Liver (tissue), 9 donors: ENCODE measurements around the gene MED12L. TPM values are rescaled to one million over a fixed set of nuclear protein-coding genes. Genes with fewer than 3 reads are reported as not detected.

Experiments used
- DNase-seq: peaks from one replicate; pipeline ENCODE4 v3.0.0-alpha.2; 2017; ENCODE audit warnings: low spot score
- H3K27ac ChIP-seq, 2 donors: one replicate each; pipeline ENCODE4 v1.7.0; 2013; ENCODE audit warnings: inconsistent platforms in 2 of 2, low read length in 2 of 2, control low read depth in 1 of 2, low read depth in 1 of 2, mild to moderate bottlenecking in 1 of 2
- H3K27me3 ChIP-seq, 4 donors: one replicate each; pipeline versions ENCODE4 v1.6.1 to v1.7.0; 2013; ENCODE audit warnings: low read length in 3 of 4, inconsistent platforms in 1 of 4, mild to moderate bottlenecking in 1 of 4, moderate library complexity in 1 of 4; ENCODE audit not compliant: control insufficient read depth in 4 of 4, insufficient read depth in 4 of 4
- H3K36me3 ChIP-seq, 4 donors: one replicate each; pipeline versions ENCODE4 v1.6.1 to v1.7.0; 2013; ENCODE audit warnings: low read length in 3 of 4, mild to moderate bottlenecking in 3 of 4, low read depth in 1 of 4, moderate library complexity in 1 of 4; ENCODE audit not compliant: control insufficient read depth in 4 of 4, insufficient read depth in 3 of 4
- H3K4me1 ChIP-seq, 4 donors: one replicate each; pipeline versions ENCODE4 v1.6.1 to v1.7.0; 2013; ENCODE audit warnings: low read length in 3 of 4, mild to moderate bottlenecking in 3 of 4, moderate library complexity in 1 of 4; ENCODE audit not compliant: control insufficient read depth in 4 of 4, insufficient read depth in 4 of 4
- H3K4me3 ChIP-seq, 3 donors: one replicate each; pipeline versions ENCODE4 v1.6.1 to v1.7.0; 2013; ENCODE audit warnings: low read length in 3 of 3, control low read depth in 1 of 3, low read depth in 1 of 3, mild to moderate bottlenecking in 1 of 3
- H3K9ac ChIP-seq, 2 donors: one replicate each; pipeline ENCODE4 v1.7.0; 2013; ENCODE audit warnings: low read length in 2 of 2, mild to moderate bottlenecking in 2 of 2, moderate library complexity in 2 of 2, control low read depth in 1 of 2, low read depth in 1 of 2
- H3K9me3 ChIP-seq, 4 donors: one replicate each; pipeline versions ENCODE4 v1.6.1 to v1.7.0; 2013; ENCODE audit warnings: low read length in 3 of 4; ENCODE audit not compliant: control insufficient read depth in 4 of 4
- ATF3 ChIP-seq: IDR thresholded peaks from 2 replicates; pipeline ENCODE4 v1.6.1; 2016; ENCODE audit warnings: antibody characterized with exemption
- CTCF ChIP-seq: fragments of 150-350 bp; IDR thresholded peaks from 2 replicates; pipeline ENCODE4 v1.5.1; 2017; ENCODE audit warnings: improper control_type of control experiment, low read depth, low read length; ENCODE audit not compliant: missing input control
- EGR1 ChIP-seq, 2 donors: IDR thresholded peaks; 2 replicates each; pipeline ENCODE4 v1.6.1; 2016 to 2018; ENCODE audit warnings: antibody characterized with exemption in 2 of 2, low read depth in 2 of 2
- FOXA1 ChIP-seq: IDR thresholded peaks from 2 replicates; pipeline ENCODE4 v1.6.1; 2016; ENCODE audit warnings: antibody characterized with exemption
- FOXA2 ChIP-seq: IDR thresholded peaks from 2 replicates; pipeline ENCODE4 v1.6.1; 2016; ENCODE audit warnings: antibody characterized with exemption
- GABPA ChIP-seq, 2 donors: IDR thresholded peaks in 1 of 2; conservative IDR thresholded peaks in 1 of 2; 2 replicates each; pipeline ENCODE4 v1.6.1; 2016; ENCODE audit warnings: antibody characterized with exemption in 2 of 2, mild to moderate bottlenecking in 1 of 2, moderate library complexity in 1 of 2
- HNF4A ChIP-seq, 2 donors: conservative IDR thresholded peaks; 2 replicates each; pipeline ENCODE4 v1.6.1; 2016; ENCODE audit warnings: antibody characterized with exemption in 2 of 2, mild to moderate bottlenecking in 2 of 2
- HNF4G ChIP-seq: IDR thresholded peaks from 2 replicates; pipeline ENCODE4 v1.6.1; 2016; ENCODE audit warnings: antibody characterized with exemption
- JUND ChIP-seq, 2 donors: IDR thresholded peaks; 2 replicates each; pipeline ENCODE4 v1.6.1; 2016; ENCODE audit warnings: antibody characterized with exemption in 2 of 2
- MAX ChIP-seq: IDR thresholded peaks from 2 replicates; pipeline ENCODE4 v1.6.1; 2016; ENCODE audit warnings: antibody characterized with exemption
- NR2F2 ChIP-seq: IDR thresholded peaks from 2 replicates; pipeline ENCODE4 v1.6.1; 2016; ENCODE audit warnings: antibody characterized with exemption
- RAD21 ChIP-seq, 2 donors: IDR thresholded peaks; 2 replicates each; pipeline ENCODE4 v1.6.1; 2016; ENCODE audit warnings: antibody characterized with exemption in 2 of 2, mild to moderate bottlenecking in 2 of 2
- RXRA ChIP-seq, 2 donors: IDR thresholded peaks; 2 replicates each; pipeline ENCODE4 v1.6.1; 2017 to 2018; ENCODE audit warnings: antibody characterized with exemption in 2 of 2, mild to moderate bottlenecking in 1 of 2
- SP1 ChIP-seq: IDR thresholded peaks from 2 replicates; pipeline ENCODE4 v1.6.1; 2018; ENCODE audit warnings: antibody characterized with exemption, mild to moderate bottlenecking
- TAF1 ChIP-seq: conservative IDR thresholded peaks from 2 replicates; pipeline ENCODE4 v1.6.1; 2016; ENCODE audit warnings: antibody characterized with exemption, mild to moderate bottlenecking
- YY1 ChIP-seq: IDR thresholded peaks from 2 replicates; pipeline ENCODE4 v1.6.1; 2016; ENCODE audit warnings: antibody characterized with exemption, mild to moderate bottlenecking
- ZBTB33 ChIP-seq: IDR thresholded peaks from 2 replicates; pipeline ENCODE4 v1.6.1; 2016; ENCODE audit warnings: antibody characterized with exemption
- WGBS: extraction: QIAGEN DNeasy Blood & Tissue Kit; methylation state at CpG from one replicate; pipeline ENCODE4 v1.1.7; 2013; 5-methylcytosine and 5-hydroxymethylcytosine counted together
- polyA plus RNA-seq, 2 donors: library from polyadenylated mRNA; stranded (reverse) in 1 of 2; unstranded in 1 of 2; fragments of 200-250 nt in 1 of 2; fragments of >200 nt in 1 of 2; fragmentation: Nextera tagmentation in 1 of 2; extraction: Ambion mirVana in 1 of 2; gene quantifications; one replicate each; pipeline versions ENCODE4 v1.2.1 to v1.2.3, GENCODE V29; 2013 to 2015
- total RNA-seq, 2 donors: library from RNA; depleted of rRNA; stranded (reverse); fragments of >200 nt; gene quantifications; one replicate each; pipeline ENCODE4 v1.2.3, GENCODE V29; 2014
- donor health status: healthy.
- donor health status: healthy.
- donor health status: healthy.
- donor health status: healthy.
- donor health status: healthy.

Gene MED12L
- total and polyA plus RNA-seq, 4 donors, result 0.02 to 2.1 (median 0.49) TPM

GRCh38 chr3:151320131-151320530, 234.7 kb downstream of the MED12L start:
- Histone ChIP-seq H3K27ac (no peak overlapping the region), H3K9ac (no peak overlapping the region), H3K9me3 (no peaks in the 10 kb centered on the region), H3K4me3 (no peak overlapping the region), H3K36me3 (no peaks in the 10 kb centered on the region), H3K4me1 (no peaks in the 10 kb centered on the region), H3K27me3 (no peaks in the 10 kb centered on the region)
- TF ChIP-seq ATF3, result no peak
- TF ChIP-seq JUND (IDR thresholded peaks at IDR 0.05), result no peak
- no peak for TF ChIP-seq GABPA (IDR thresholded peaks at IDR 0.05 in 1 of 2, conservative IDR thresholded peaks at IDR 0.05 in 1 of 2)
- no peak for TF ChIP-seq HNF4G
- TF ChIP-seq RXRA (IDR thresholded peaks at IDR 0.05), result no peak
- no peak for TF ChIP-seq EGR1 (IDR thresholded peaks at IDR 0.05; ENCODE audit: low read depth in 2 of 2)
- no peak for TF ChIP-seq HNF4A (conservative IDR thresholded peaks at IDR 0.05)
- TF ChIP-seq TAF1, result no peak
- no peak for TF ChIP-seq FOXA1
- no peak for DNase-seq
- WGBS, result 78% methylated on average over 2 of the region's 2 CpGs

GRCh38 chr3:151321526-151321925, 236.1 kb downstream of the MED12L start:
- Histone ChIP-seq H3K9ac (no peak overlapping the region), H3K4me3 (no peak overlapping the region), H3K4me1 (no peaks in the 10 kb centered on the region), H3K27ac (no peak overlapping the region), H3K9me3 (no peaks in the 10 kb centered on the region), H3K36me3 (no peaks in the 10 kb centered on the region), H3K27me3 (no peaks in the 10 kb centered on the region)
- DNase-seq, result no peak
- 59% methylated on average over 1 of the region's 1 CpG for WGBS
- TF ChIP-seq NR2F2, result no peak
- TF ChIP-seq HNF4G, result no peak
- TF ChIP-seq RAD21 (IDR thresholded peaks at IDR 0.05), result no peak
- no peak for TF ChIP-seq CTCF
- no peak for TF ChIP-seq ATF3
- no peak for TF ChIP-seq TAF1
- no peak for TF ChIP-seq FOXA2
- no peak for TF ChIP-seq ZBTB33
- no peak for TF ChIP-seq SP1
- TF ChIP-seq MAX, result no peak
- TF ChIP-seq RXRA (IDR thresholded peaks at IDR 0.05), result no peak
- TF ChIP-seq JUND (IDR thresholded peaks at IDR 0.05), result no peak
- no peak for TF ChIP-seq GABPA (IDR thresholded peaks at IDR 0.05 in 1 of 2, conservative IDR thresholded peaks at IDR 0.05 in 1 of 2)
- no peak for TF ChIP-seq FOXA1
- TF ChIP-seq YY1, result no peak
